Measurements from ENCODE around the gene HRH2.

- TF ChIP-seq, protein P1, sequence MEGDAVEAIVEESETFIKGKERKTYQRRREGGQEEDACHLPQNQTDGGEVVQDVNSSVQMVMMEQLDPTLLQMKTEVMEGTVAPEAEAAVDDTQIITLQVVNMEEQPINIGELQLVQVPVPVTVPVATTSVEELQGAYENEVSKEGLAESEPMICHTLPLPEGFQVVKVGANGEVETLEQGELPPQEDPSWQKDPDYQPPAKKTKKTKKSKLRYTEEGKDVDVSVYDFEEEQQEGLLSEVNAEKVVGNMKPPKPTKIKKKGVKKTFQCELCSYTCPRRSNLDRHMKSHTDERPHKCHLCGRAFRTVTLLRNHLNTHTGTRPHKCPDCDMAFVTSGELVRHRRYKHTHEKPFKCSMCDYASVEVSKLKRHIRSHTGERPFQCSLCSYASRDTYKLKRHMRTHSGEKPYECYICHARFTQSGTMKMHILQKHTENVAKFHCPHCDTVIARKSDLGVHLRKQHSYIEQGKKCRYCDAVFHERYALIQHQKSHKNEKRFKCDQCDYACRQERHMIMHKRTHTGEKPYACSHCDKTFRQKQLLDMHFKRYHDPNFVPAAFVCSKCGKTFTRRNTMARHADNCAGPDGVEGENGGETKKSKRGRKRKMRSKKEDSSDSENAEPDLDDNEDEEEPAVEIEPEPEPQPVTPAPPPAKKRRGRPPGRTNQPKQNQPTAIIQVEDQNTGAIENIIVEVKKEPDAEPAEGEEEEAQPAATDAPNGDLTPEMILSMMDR (IDR thresholded peaks at IDR 0.05; ENCODE audit: low read depth, low read length): no peak
- no peak for TF ChIP-seq EZH2phosphoT487 (IDR thresholded peaks at IDR 0.05; ENCODE audit: low read depth)
Observed at GRCh38 chr5:175698401-175699115, 40.7 kb downstream of the HRH2 start.
